Fibroblast of the aortic adventitia (primary cell): Measurements from ENCODE around the gene TMEM38A. TPM values are rescaled to one million over a fixed set of nuclear protein-coding genes. Genes with fewer than 3 reads are reported as not detected.
"Not testable (repeated sequence)": the region's sequence is repeated elsewhere in the genome, so short reads cannot be mapped to it uniquely, and the experiment has no call there.

ENCODE experiments used
- DNase-seq: peaks from one replicate; pipeline ENCODE4 v3.0.0-alpha.2; 2010; ENCODE audit warnings: low read depth
- H3K4me3 ChIP-seq: 2 replicates; pipeline ENCODE4 v1.5.1; 2011; ENCODE audit warnings: low read depth, mild to moderate bottlenecking, control low read depth, low read length, moderate library complexity
- CTCF ChIP-seq: IDR thresholded peaks from 2 replicates; pipeline ENCODE4 v1.5.1; 2011; ENCODE audit warnings: mild to moderate bottlenecking, low read length, control low read depth, inconsistent platforms; ENCODE audit not compliant: insufficient read depth
- total RNA-seq: library from RNA; depleted of rRNA; stranded (reverse); fragments of >200 nt; gene quantifications from 2 replicates; pipeline ENCODE4 v1.2.3, GENCODE V29; 2012; ENCODE audit warnings: low replicate concordance

TMEM38A gene
- total RNA-seq, 1 donor: 3.3 TPM

- no peak for TF ChIP-seq CTCF
- no peak for DNase-seq
- no peak overlapping the region for H3K4me3 ChIP-seq
Measured at GRCh38 chr19:16684216-16684615, 23.3 kb downstream of the TMEM38A start.

- H3K4me3 ChIP-seq: no peak overlapping the region
- no peak for TF ChIP-seq CTCF
Measured at GRCh38 chr19:16688084-16688483, 27.1 kb downstream of the TMEM38A start.

GRCh38 chr19:16698914-16699313, 38.0 kb downstream of the TMEM38A start:
- H3K4me3 ChIP-seq: no peak overlapping the region
- TF ChIP-seq CTCF: no peak

More at GRCh38 chr19:16688084-16688483, 27.1 kb downstream of the TMEM38A start:
- no peak for DNase-seq

GRCh38 chr19:16702123-16702522, 41.2 kb downstream of the TMEM38A start:
- no peak overlapping the region for H3K4me3 ChIP-seq
- DNase-seq: peak; percentile 88
- TF ChIP-seq CTCF: no peak

More at GRCh38 chr19:16698914-16699313, 38.0 kb downstream of the TMEM38A start:
- DNase-seq: peak; percentile 30

- no peak overlapping the region for H3K4me3 ChIP-seq
- TF ChIP-seq CTCF: no peak
- DNase-seq: no peak
Measured at GRCh38 chr19:16703677-16704076, 42.7 kb downstream of the TMEM38A start.

- DNase-seq, H3K4me3 ChIP-seq: not testable (repeated sequence)
Measured at GRCh38 chr19:16710870-16711269, 49.9 kb downstream of the TMEM38A start.

- H3K4me3 ChIP-seq, DNase-seq: not testable (repeated sequence)
Measured at GRCh38 chr19:16712295-16712694, 51.4 kb downstream of the TMEM38A start.

GRCh38 chr19:16714702-16715287, 53.9 kb downstream of the TMEM38A start:
- peak; percentile 62 for DNase-seq
- no peak overlapping the region for H3K4me3 ChIP-seq
- peak; percentile 92 for TF ChIP-seq CTCF
